ENCODE measurements around the gene FAM78A.

- no peak for TF ChIP-seq POLR2AphosphoS5 (IDR thresholded peaks at IDR 0.05)
- no peak for TF ChIP-seq CTCF (IDR thresholded peaks at IDR 0.05)
- no peak for TF ChIP-seq POLR2A (IDR thresholded peaks at IDR 0.05)
These were observed 30.2 kb upstream of the FAM78A start for GRCh38 chr9:131306397-131307004.
